Astrocyte (in vitro differentiated cells and primary cell): Measurements from ENCODE around the gene HSPB3. TPM values are rescaled to one million over a fixed set of nuclear protein-coding genes. Genes with fewer than 3 reads are reported as not detected.
"Not testable (repeated sequence)": the region's sequence is repeated elsewhere in the genome, so short reads cannot be mapped to it uniquely, and the experiment has no call there.

Source experiments
- DNase-seq: peaks from one replicate; pipeline ENCODE4 v3.0.0-alpha.2; 2010; ENCODE audit warnings: low read depth
- FAIRE-seq: peaks from 2 replicates; lab custom pipeline; 2011; peaks lifted over from hg19 to GRCh38; lab: Jason Lieb, UNC
- H2AFZ ChIP-seq: 2 replicates; pipeline ENCODE4 v1.6.0; 2012; ENCODE audit warnings: low read depth, low read length, inconsistent platforms
- H3K27ac ChIP-seq: 2 replicates; pipeline ENCODE4 v1.5.1; 2011; ENCODE audit warnings: low read depth, low read length, inconsistent platforms
- H3K27me3 ChIP-seq: 2 replicates; pipeline ENCODE4 v1.6.0; 2011; ENCODE audit warnings: low read length, inconsistent platforms; ENCODE audit not compliant: insufficient read depth
- H3K36me3 ChIP-seq: 2 replicates; pipeline ENCODE4 v1.5.1; 2011; ENCODE audit warnings: low read length, inconsistent platforms; ENCODE audit not compliant: insufficient read depth
- H3K4me1 ChIP-seq: 2 replicates; pipeline ENCODE4 v1.5.1; 2011; ENCODE audit warnings: low read length, inconsistent platforms; ENCODE audit not compliant: insufficient read depth
- H3K4me2 ChIP-seq: 2 replicates; pipeline ENCODE4 v1.6.0; 2012; ENCODE audit warnings: low read length, inconsistent platforms
- H3K4me3 ChIP-seq: 2 replicates; pipeline ENCODE4 v1.5.1; 2011; ENCODE audit warnings: low read depth, mild to moderate bottlenecking, low read length, inconsistent platforms; ENCODE audit not compliant: insufficient read depth
- H3K79me2 ChIP-seq: 2 replicates; pipeline ENCODE4 v1.6.0; 2012; ENCODE audit warnings: mild to moderate bottlenecking, low read length, inconsistent platforms; ENCODE audit not compliant: insufficient read depth
- H3K9ac ChIP-seq: 2 replicates; pipeline ENCODE4 v1.6.0; 2012; ENCODE audit warnings: mild to moderate bottlenecking, low read length, inconsistent platforms
- H3K9me3 ChIP-seq: 2 replicates; pipeline ENCODE4 v1.5.1; 2012; ENCODE audit warnings: low read depth, mild to moderate bottlenecking, low read length, inconsistent platforms; ENCODE audit not compliant: insufficient read depth
- H4K20me1 ChIP-seq: 2 replicates; pipeline ENCODE4 v1.6.0; 2012; ENCODE audit warnings: low read length, inconsistent platforms; ENCODE audit not compliant: insufficient read depth
- H3K27ac Mint-ChIP-seq: one replicate; pipeline ENCODE4 v1.8.0; 2021; ENCODE audit warnings: mild to moderate bottlenecking, mixed read lengths; ENCODE audit not compliant: unreplicated experiment
- H3K27me3 Mint-ChIP-seq: one replicate; pipeline ENCODE4 v1.8.0; 2021; ENCODE audit warnings: low read depth, mixed read lengths; ENCODE audit not compliant: unreplicated experiment
- H3K36me3 Mint-ChIP-seq: one replicate; pipeline ENCODE4 v1.8.0; 2021; ENCODE audit warnings: low read depth, mixed read lengths; ENCODE audit not compliant: unreplicated experiment
- H3K4me1 Mint-ChIP-seq: one replicate; pipeline ENCODE4 v1.8.0; 2021; ENCODE audit warnings: low read depth, mixed read lengths; ENCODE audit not compliant: unreplicated experiment
- H3K4me3 Mint-ChIP-seq: one replicate; pipeline ENCODE4 v1.8.0; 2021; ENCODE audit warnings: mild to moderate bottlenecking, moderate library complexity, mixed read lengths; ENCODE audit not compliant: unreplicated experiment
- H3K9me3 Mint-ChIP-seq: one replicate; pipeline ENCODE4 v1.8.0; 2021; ENCODE audit warnings: mild to moderate bottlenecking, mixed read lengths; ENCODE audit not compliant: unreplicated experiment
- CTCF ChIP-seq: IDR thresholded peaks from 2 replicates; pipeline ENCODE4 v1.5.1; 2011; ENCODE audit warnings: low read depth, mild to moderate bottlenecking, inconsistent platforms, low read length, moderate library complexity; ENCODE audit not compliant: insufficient read depth
- EZH2 ChIP-seq: IDR thresholded peaks from 2 replicates; pipeline ENCODE4 v1.6.1; 2012; ENCODE audit warnings: mild to moderate bottlenecking, low read length, inconsistent platforms; ENCODE audit not compliant: insufficient read depth
- total RNA-seq: library from RNA; stranded (reverse); gene quantifications from 2 replicates; pipeline ENCODE4 v1.2.1, GENCODE V29; 2021

The HSPB3 gene
- total RNA-seq, 1 donor from 2014 or later, result not detected

DNA sequence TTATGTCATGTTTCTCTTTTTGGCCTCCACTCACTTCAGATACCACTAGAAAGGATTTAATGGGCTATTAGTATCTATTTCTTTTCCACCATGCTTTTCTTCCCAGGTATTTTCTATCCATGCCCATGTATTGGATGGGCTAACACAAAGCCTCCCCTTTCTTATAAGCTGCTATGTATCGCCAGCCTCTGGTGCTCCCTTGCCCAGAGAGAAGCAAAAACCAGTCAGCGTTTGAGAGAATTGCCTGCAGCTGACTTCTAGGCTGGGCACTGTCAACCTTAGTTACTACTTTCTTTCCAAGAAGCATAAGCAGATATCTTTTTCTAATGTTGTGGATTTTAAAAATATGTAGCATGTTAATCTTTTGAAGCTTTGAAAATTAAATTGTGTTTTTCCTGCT lies 30.2 kb upstream of the HSPB3 start:
- no peak overlapping the region for H3K4me3 Mint-ChIP-seq
- H3K9me3 Mint-ChIP-seq, result no peaks in the 10 kb centered on the region
- no peak for DNase-seq
- no peak overlapping the region for H2AFZ ChIP-seq
- peaks cover 2% of the 10 kb centered on the region for H3K4me1 Mint-ChIP-seq
- H3K9ac ChIP-seq, result no peak overlapping the region
- TF ChIP-seq CTCF (no peak), EZH2 (no peak)
- H3K36me3 Mint-ChIP-seq, result no peaks in the 10 kb centered on the region
- H3K79me2 ChIP-seq, result no peaks in the 10 kb centered on the region
- H3K27ac ChIP-seq, result no peak overlapping the region
- H3K27me3 ChIP-seq, result peaks cover 4% of the 10 kb centered on the region
- H3K4me3 ChIP-seq, result no peak overlapping the region
- H3K4me2 ChIP-seq, result no peak overlapping the region
- no peaks in the 10 kb centered on the region for H3K9me3 ChIP-seq
- no peak for FAIRE-seq
- H3K4me1 ChIP-seq, result no peaks in the 10 kb centered on the region
- no peaks in the 10 kb centered on the region for H3K27me3 Mint-ChIP-seq
- no peaks in the 10 kb centered on the region for H3K36me3 ChIP-seq
- no peaks in the 10 kb centered on the region for H4K20me1 ChIP-seq
- no peak overlapping the region for H3K27ac Mint-ChIP-seq

- Histone ChIP-seq H3K27ac (no peak overlapping the region), H3K9me3 (no peaks in the 10 kb centered on the region), H3K79me2 (no peaks in the 10 kb centered on the region), H3K4me3 (no peak overlapping the region), H3K27me3 (peaks cover 4% of the 10 kb centered on the region), H3K4me2 (no peak overlapping the region), H2AFZ (no peak overlapping the region), H4K20me1 (no peaks in the 10 kb centered on the region), H3K4me1 (no peaks in the 10 kb centered on the region), H3K36me3 (no peaks in the 10 kb centered on the region), H3K9ac (no peak overlapping the region)
- no peak for FAIRE-seq
- Mint-ChIP-seq H3K27ac (no peak overlapping the region), H3K36me3 (no peaks in the 10 kb centered on the region), H3K27me3 (peaks cover 3% of the 10 kb centered on the region), H3K4me3 (no peak overlapping the region), H3K4me1 (peaks cover 2% of the 10 kb centered on the region), H3K9me3 (no peaks in the 10 kb centered on the region)
- TF ChIP-seq EZH2 (no peak), CTCF (no peak)
- DNase-seq, result no peak
Observed at GRCh38 chr5:54426209-54426608, 29.3 kb upstream of the HSPB3 start.

GRCh38 chr5:54434650-54435049 lies 20.8 kb upstream of the HSPB3 start:
- H3K27me3 Mint-ChIP-seq, H2AFZ ChIP-seq, H3K9me3 ChIP-seq, H3K4me3 Mint-ChIP-seq, DNase-seq, H3K27ac ChIP-seq, H3K4me3 ChIP-seq, H3K9ac ChIP-seq, H3K36me3 Mint-ChIP-seq, H3K4me2 ChIP-seq, H3K27ac Mint-ChIP-seq, H3K4me1 ChIP-seq, FAIRE-seq, H3K36me3 ChIP-seq, H4K20me1 ChIP-seq, H3K27me3 ChIP-seq, H3K79me2 ChIP-seq, H3K9me3 Mint-ChIP-seq, H3K4me1 Mint-ChIP-seq: not testable (repeated sequence)
